HG03460 (cell line): Measurements from ENCODE around the gene MLPH.

Experiments
- ATAC-seq: cut with Tn5 transposase; IDR thresholded peaks from one replicate; pipeline ENCODE4 v1.9.1; 2021; ENCODE audit not compliant: unreplicated experiment

The MLPH gene

GRCh38 chr2:237598468-237599208 lies 111.6 kb downstream of the MLPH start:
- ATAC-seq: no peak

GRCh38 chr2:237599465-237600110 lies 112.5 kb downstream of the MLPH start:
- no peak for ATAC-seq

DNA sequence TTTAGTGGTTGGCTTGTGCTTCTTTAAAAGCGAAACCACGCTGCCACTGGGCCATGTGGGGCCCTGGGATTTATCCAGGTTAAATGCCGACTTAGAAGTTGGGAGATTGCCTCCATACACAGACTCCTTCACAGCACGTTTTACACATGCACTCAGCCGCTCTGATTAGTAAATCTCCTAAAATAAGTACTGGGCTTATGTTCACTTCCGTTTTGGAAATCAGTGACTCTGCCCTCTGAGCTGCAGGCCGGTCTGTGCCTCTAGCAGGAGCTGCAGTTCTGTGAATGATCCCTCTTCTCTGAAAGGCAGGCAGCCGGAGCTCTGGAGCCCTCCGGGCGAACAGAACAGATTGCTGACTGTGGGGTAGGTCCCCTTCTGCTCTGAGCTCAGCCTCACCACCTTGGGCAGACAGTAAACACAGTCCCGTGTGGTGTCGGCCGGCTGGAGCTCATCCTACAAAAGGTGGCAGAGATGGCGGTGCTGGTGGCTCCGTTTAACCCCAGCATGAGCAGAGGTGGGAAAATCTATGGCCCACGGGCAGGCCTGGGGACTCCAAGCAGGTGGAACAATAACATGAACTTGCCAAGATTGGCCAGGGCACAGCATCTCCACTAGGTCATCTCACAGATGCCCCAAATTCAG lies 113.3 kb downstream of the MLPH start:
- ATAC-seq: no peak

DNA sequence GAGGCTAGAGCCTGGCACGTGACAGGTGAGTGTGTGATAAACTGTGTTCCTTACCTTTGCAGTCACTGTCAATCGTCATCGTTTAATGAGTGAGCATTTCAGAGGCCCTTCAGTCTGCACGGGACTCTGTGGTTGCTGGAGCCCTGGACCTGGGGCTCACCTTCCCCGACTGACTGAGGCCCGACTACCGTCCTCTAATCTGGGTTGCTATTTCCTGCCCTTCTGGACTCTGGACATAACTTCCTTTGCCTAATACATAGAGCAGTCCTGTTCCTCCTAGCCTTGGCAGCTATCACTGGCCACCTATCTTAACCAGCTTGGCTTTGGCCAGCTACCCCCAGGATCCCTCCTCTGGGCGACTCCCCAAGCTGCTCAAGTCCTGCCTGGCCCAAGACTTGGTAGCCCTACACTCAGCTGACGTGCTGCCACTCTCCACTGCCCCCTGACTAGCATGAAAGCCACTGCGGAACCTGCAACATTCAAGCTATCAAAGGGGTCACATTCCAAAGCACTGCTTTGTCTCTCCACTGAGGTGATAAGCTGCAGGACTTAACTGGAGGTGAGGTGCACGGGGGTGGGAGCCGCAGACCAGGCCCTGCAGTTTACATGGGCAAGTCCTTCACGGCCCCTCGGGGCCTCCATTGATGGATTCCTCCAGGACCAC lies 114.5 kb downstream of the MLPH start:
- no peak for ATAC-seq

DNA sequence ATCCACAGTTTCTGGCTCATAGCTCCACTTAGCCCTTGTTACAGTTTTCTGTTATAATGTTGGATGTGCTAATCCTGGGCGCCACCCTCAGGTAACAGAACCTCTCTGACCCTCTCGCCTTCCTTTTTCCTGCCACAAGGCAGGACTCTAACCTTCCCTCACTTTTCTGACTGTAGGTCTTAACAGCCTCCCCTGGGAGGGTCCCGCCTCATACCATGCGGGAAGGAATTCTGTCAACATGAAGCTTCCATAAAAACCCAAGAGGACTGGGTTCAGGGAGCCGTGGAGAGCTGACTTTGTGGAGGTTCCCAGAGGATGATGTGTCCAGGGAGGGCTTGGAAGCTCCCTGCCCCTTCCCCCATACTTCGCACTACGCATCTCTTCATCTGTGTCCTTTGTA lies 115.4 kb downstream of the MLPH start:
- ATAC-seq: no peak

GRCh38 chr2:237603049-237603717 lies 116.1 kb downstream of the MLPH start:
- ATAC-seq: no peak

- ATAC-seq: no peak
Observed at GRCh38 chr2:237603718-237604362, 116.8 kb downstream of the MLPH start.

DNA sequence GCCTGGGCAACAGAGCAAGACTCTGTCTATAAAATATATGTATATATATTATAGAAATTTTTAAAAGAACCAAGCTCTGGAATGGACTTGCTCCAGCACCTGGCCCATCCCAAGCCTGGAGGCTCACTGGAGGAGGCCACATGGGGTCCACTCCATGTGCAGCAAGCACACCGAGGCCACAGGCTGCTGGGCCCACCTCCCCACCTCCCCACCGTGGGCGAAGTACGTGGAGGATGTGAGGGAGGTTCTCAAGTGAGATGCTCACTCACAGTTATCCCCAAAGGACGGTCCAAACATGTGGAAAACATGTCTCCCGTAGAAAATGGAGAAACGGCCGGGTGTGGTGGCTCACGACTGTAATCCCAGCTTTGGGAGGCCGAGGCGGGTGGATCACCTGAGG lies 117.3 kb downstream of the MLPH start:
- no peak for ATAC-seq
